AG04449 (cell line): ENCODE results near the gene ENOX1.

ENCODE experiments used
- CTCF ChIA-PET: fragments of 350-600 bp; formaldehyde crosslinking; extraction: SDS; loops from one replicate; lab custom pipeline; 2021; ENCODE audit warnings: antibody characterized with exemption; lab: Yijun Ruan, JAX
- POLR2A ChIA-PET: fragments of 400-600, 350-600 bp; formaldehyde crosslinking; extraction: SDS; loops from one replicate; lab custom pipeline; 2020; ENCODE audit warnings: antibody characterized with exemption, inconsistent platforms; lab: Yijun Ruan, JAX
- DNase-seq: peaks from one replicate; pipeline ENCODE4 v3.0.0-alpha.2; 2010; ENCODE audit warnings: low read depth, low spot score
- H3K4me3 ChIP-seq: 2 replicates; pipeline ENCODE4 v1.5.1; 2011; ENCODE audit warnings: low read depth, mild to moderate bottlenecking, control low read depth, low read length
- CTCF ChIP-seq: IDR thresholded peaks from one replicate; pipeline ENCODE4 v1.5.1; 2011; ENCODE audit warnings: mild to moderate bottlenecking, moderate library complexity, low read length, control low read depth, inconsistent platforms; ENCODE audit not compliant: insufficient read depth; ENCODE audit errors: missing control alignments

Gene ENOX1

GRCh38 chr13:43295321-43295720, 491.5 kb downstream of the ENOX1 start:
- TF ChIP-seq CTCF = no peak
- CTCF ChIA-PET = no interaction called here
- DNase-seq = no peak
- POLR2A ChIA-PET = no interaction called here
- H3K4me3 ChIP-seq = no peak overlapping the region

GRCh38 chr13:43294412-43294811, 492.4 kb downstream of the ENOX1 start:
- CTCF ChIA-PET = interaction anchor here (0.7 kb wide), 1 partner anchor 11 kb away, joined by 3 read pairs; no protein-coding TSS in a partner anchor
- no peak for DNase-seq
- no peak for TF ChIP-seq CTCF
- no peak overlapping the region for H3K4me3 ChIP-seq
- POLR2A ChIA-PET = no interaction called here

GRCh38 chr13:43293986-43294385, 492.8 kb downstream of the ENOX1 start:
- no peak for DNase-seq
- no peak overlapping the region for H3K4me3 ChIP-seq
- ChIA-PET CTCF (interaction anchor here (0.7 kb wide), 1 partner anchor 11 kb away, joined by 3 read pairs; no protein-coding TSS in a partner anchor), POLR2A (no interaction called here)
- no peak for TF ChIP-seq CTCF

- ChIA-PET CTCF (no interaction called here), POLR2A (interaction anchor here (0.8 kb wide), 1 partner anchor 54 kb away, joined by 3 read pairs; no protein-coding TSS in a partner anchor)
- no peak for DNase-seq
- TF ChIP-seq CTCF = no peak
- no peak overlapping the region for H3K4me3 ChIP-seq
Observed at GRCh38 chr13:43293561-43293960, 493.2 kb downstream of the ENOX1 start.

- no peak for TF ChIP-seq CTCF
- no peak for DNase-seq
- ChIA-PET POLR2A (interaction anchor here (0.8 kb wide), 1 partner anchor 53 kb away, joined by 3 read pairs; no protein-coding TSS in a partner anchor), CTCF (no interaction called here)
- no peak overlapping the region for H3K4me3 ChIP-seq
Observed at GRCh38 chr13:43293008-43293407, 493.8 kb downstream of the ENOX1 start.

- CTCF ChIA-PET = interaction anchor here (1.2 kb wide), 1 partner anchor 10 kb away, joined by 3 read pairs; no protein-coding TSS in a partner anchor
- no peak for DNase-seq
- H3K4me3 ChIP-seq = no peak overlapping the region
- POLR2A ChIA-PET = no interaction called here
- no peak for TF ChIP-seq CTCF
Observed at GRCh38 chr13:43291287-43292060, 495.3 kb downstream of the ENOX1 start.
